ENCODE measurements around the gene FYCO1.

- TF ChIP-seq POLR2A (IDR thresholded peaks at IDR 0.05; ENCODE audit: low read depth, low read length) (no peak), POLR2AphosphoS5 (IDR thresholded peaks at IDR 0.05; ENCODE audit: low read depth, low read length) (no peak)
These were observed 50.6 kb downstream of the FYCO1 start for GRCh38 chr3:45944830-45945620.
